CD4-positive, alpha-beta T cell treated with Interleukin-21 for 1 hour (primary cell): ENCODE results near the gene NR2C2AP.

Source experiments
- DNase-seq: peaks from one replicate; pipeline ENCODE4 v3.0.0-alpha.2; 2020

The NR2C2AP gene

GRCh38 chr19:19214159-19214490 lies 10.9 kb upstream of the NR2C2AP start:
- no peak for DNase-seq

- DNase-seq, result no peak
Observed at GRCh38 chr19:19213426-19214158, 10.4 kb upstream of the NR2C2AP start.

- no peak for DNase-seq
Observed at GRCh38 chr19:19212916-19213315, 9.7 kb upstream of the NR2C2AP start.

- no peak for DNase-seq
Observed at GRCh38 chr19:19211499-19212420, 8.5 kb upstream of the NR2C2AP start, which contains the start of gene NCAN. Gene NCAN (plus strand): TSS chr19:19211958. CDS start chr19:19216954, 4,996 bp downstream.

GRCh38 chr19:19209372-19209771 lies 6.2 kb upstream of the NR2C2AP start:
- no peak for DNase-seq

GRCh38 chr19:19207637-19208572 lies 4.7 kb upstream of the NR2C2AP start:
- DNase-seq, result no peak

- no peak for DNase-seq
Observed at GRCh38 chr19:19206938-19207337, 3.7 kb upstream of the NR2C2AP start.

- DNase-seq, result no peak
Observed at GRCh38 chr19:19205416-19206410, 2.5 kb upstream of the NR2C2AP start.

GRCh38 chr19:19204181-19204580 lies 967 bp upstream of the NR2C2AP start:
- no peak for DNase-seq

GRCh38 chr19:19202707-19203011 lies 555 bp downstream of the NR2C2AP start:
- DNase-seq, result no peak

GRCh38 chr19:19201697-19202630 lies 1.2 kb downstream of the NR2C2AP start:
- DNase-seq, result no peak

- DNase-seq, result no peak
Observed at GRCh38 chr19:19193926-19194325, 9.3 kb downstream of the NR2C2AP start.

GRCh38 chr19:19192910-19193423 lies 10.2 kb downstream of the NR2C2AP start:
- DNase-seq, result no peak

GRCh38 chr19:19192078-19192882 lies 10.9 kb downstream of the NR2C2AP start, which contains the start of the genes BORCS8 and RFXANK:
Gene BORCS8 (minus strand): TSS chr19:19192152. CDS start chr19:19192117, 35 bp downstream.
Gene RFXANK (plus strand): TSS chr19:19192258. CDS start chr19:19193947, 1,689 bp downstream.
- DNase-seq, result peak; percentile 99

- no peak for DNase-seq
Observed at GRCh38 chr19:19191768-19192077, 11.5 kb downstream of the NR2C2AP start.

GRCh38 chr19:19186742-19187141 lies 16.5 kb downstream of the NR2C2AP start:
- no peak for DNase-seq

GRCh38 chr19:19185853-19186740 lies 17.1 kb downstream of the NR2C2AP start:
- peak; percentile 74 for DNase-seq

GRCh38 chr19:19181488-19181998 lies 21.7 kb downstream of the NR2C2AP start:
- no peak for DNase-seq
